Activated T-helper 17 cell treated with anti-CD3 and anti-CD28 coated beads, Interleukin-2, amount 50 U/mL, for 72 hours (primary cell): ENCODE data around the gene EEF1AKMT2. TPM values are rescaled to one million over a fixed set of nuclear protein-coding genes. Genes with fewer than 3 reads are reported as not detected.
"Not testable (repeated sequence)": the region's sequence is repeated elsewhere in the genome, so short reads cannot be mapped to it uniquely, and the experiment has no call there.

Source experiments
- ATAC-seq: fragments of 150-1000 bp; cut with Tn5 transposase; replicated peaks from 2 replicates; pipeline ENCODE4 v1.10.0; 2021; ENCODE audit warnings: mild to moderate bottlenecking, moderate library complexity
- H3K27ac Mint-ChIP-seq: one replicate; pipeline ENCODE4 v1.8.0; 2022; ENCODE audit warnings: mixed read lengths
- H3K27me3 Mint-ChIP-seq: one replicate; pipeline ENCODE4 v1.8.0; 2022; ENCODE audit warnings: mixed read lengths
- H3K36me3 Mint-ChIP-seq: one replicate; pipeline ENCODE4 v1.8.0; 2022; ENCODE audit warnings: low read depth, mild to moderate bottlenecking, mixed read lengths
- H3K4me1 Mint-ChIP-seq: one replicate; pipeline ENCODE4 v1.8.0; 2022; ENCODE audit warnings: mixed read lengths
- H3K4me3 Mint-ChIP-seq: one replicate; pipeline ENCODE4 v1.8.0; 2022; ENCODE audit warnings: mild to moderate bottlenecking, mixed read lengths
- H3K9me3 Mint-ChIP-seq: one replicate; pipeline ENCODE4 v1.8.0; 2022; ENCODE audit warnings: mixed read lengths
- total RNA-seq, 2 donors: library from RNA; stranded (reverse); gene quantifications; one replicate each; pipeline ENCODE4 v1.2.3, GENCODE V29; 2022

Gene EEF1AKMT2
- total RNA-seq, result 1 to 10 TPM; 7.6 to 10.0 TPM

DNA sequence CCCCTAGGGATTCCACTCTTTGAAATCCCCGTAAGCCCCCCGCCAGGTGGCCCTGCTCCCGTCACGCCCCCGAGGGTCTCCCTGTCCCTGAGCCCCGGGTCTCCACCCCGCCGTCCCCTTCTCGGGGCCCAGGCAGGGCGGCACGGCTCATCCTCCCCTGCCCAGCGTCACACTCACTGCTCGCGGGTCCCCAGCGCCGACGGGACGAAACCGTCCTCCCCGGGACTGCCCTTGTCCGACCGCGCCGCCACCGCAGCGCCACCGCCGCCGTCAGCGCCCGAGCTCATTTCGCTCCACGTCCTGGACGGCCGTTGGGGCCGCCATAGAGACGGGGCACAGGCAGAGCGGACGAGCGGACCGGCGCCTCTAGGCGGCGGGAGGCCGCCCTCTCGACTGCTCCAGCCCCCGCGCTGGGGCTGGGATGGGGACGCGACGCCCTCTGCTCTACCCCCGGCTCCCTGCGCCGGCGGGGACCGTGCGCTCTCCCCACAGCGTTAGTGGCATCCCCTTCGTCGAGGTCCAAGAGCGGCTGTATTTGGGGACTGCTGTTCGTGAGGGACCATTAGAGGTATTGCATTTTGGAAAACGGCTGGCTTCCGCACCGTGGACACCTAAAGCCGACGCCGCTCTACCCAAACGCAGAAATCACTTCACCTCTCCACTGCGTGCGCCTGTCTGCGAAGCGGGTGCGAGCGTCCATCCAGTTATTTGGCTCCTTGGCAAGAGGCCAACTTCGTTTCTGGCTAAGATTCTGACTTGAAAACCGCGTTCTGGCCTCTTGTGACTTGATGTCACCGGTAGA is at the start of gene EEF1AKMT2:
Gene EEF1AKMT2, minus strand, starts transcription at position 341 of the 802 bp plus-strand sequence. Its CDS starts 54 bp downstream, at position 287.
- H3K9me3 Mint-ChIP-seq, result no peaks in the 10 kb centered on the region
- H3K4me3 Mint-ChIP-seq, result peak within 1 kb of the TSS; percentile 99
- H3K36me3 Mint-ChIP-seq, result peaks cover 26% of the 10 kb centered on the region
- H3K27me3 Mint-ChIP-seq, result no peaks in the 10 kb centered on the region
- peak within 1 kb of the TSS; percentile 95 for H3K27ac Mint-ChIP-seq
- peaks cover 10% of the 10 kb centered on the region for H3K4me1 Mint-ChIP-seq
- ATAC-seq, result peak; percentile 96

- H3K36me3 Mint-ChIP-seq, result peaks cover 50% of the 10 kb centered on the region
Measured at GRCh38 chr10:124837687-124838086, 46.0 kb upstream of the EEF1AKMT2 start.

DNA sequence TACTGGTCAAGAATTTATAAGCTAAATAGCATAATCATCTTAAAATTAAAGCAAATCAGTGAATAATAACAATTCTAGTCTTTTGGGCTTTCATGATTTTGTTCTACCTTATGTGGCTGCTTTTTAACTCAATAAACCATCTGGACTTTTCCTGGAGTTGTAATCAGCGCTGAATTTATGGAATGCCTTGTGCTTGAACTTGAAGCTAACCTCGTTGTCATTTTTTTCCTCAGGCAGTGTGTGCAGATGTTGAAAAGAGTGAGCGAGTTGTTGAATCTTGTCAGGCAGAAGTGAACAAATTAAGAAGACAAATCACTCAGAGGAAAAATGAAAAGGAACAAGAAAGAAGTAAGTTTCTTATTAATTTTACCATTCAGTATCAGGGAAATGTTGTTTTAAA is 39.4 kb upstream of the EEF1AKMT2 start:
- Mint-ChIP-seq H3K36me3 (peaks cover 98% of the 10 kb centered on the region), H3K4me1 (no peaks in the 10 kb centered on the region), H3K27ac (no peak overlapping the region), H3K27me3 (no peaks in the 10 kb centered on the region), H3K4me3 (no peak overlapping the region), H3K9me3 (no peaks in the 10 kb centered on the region)
- ATAC-seq, result no peak

More at GRCh38 chr10:124837687-124838086, 46.0 kb upstream of the EEF1AKMT2 start:
- Mint-ChIP-seq H3K27ac (no peak overlapping the region), H3K27me3 (no peaks in the 10 kb centered on the region), H3K4me3 (no peak overlapping the region), H3K9me3 (no peaks in the 10 kb centered on the region), H3K4me1 (no peaks in the 10 kb centered on the region)
- ATAC-seq, result no peak

DNA sequence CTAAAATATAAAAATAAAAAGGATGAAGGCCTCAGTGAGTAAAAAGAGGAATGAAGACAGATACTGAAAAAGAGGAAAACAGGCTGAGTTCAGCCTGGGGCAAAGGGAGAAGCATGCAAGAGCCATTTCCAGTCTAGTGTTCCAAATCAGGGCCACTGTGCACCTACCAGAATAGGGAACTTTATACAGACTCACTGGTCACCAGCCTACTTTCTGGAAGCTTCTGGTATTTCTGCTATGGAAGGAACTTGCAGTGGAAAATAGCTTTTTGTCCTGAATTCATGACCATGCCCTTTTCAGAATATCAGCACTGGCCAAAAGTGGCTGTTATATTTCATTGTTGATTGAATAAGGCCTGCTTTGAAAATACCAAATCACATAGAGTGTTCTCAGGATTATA is 38.8 kb upstream of the EEF1AKMT2 start:
- Mint-ChIP-seq H3K4me1 (no peaks in the 10 kb centered on the region), H3K9me3 (no peaks in the 10 kb centered on the region), H3K27ac (no peak overlapping the region), H3K4me3 (no peak overlapping the region), H3K27me3 (no peaks in the 10 kb centered on the region), H3K36me3 (peaks cover 95% of the 10 kb centered on the region)
- ATAC-seq, result no peak

- Mint-ChIP-seq H3K4me3 (no peak overlapping the region), H3K27ac (no peak overlapping the region), H3K27me3 (no peaks in the 10 kb centered on the region), H3K4me1 (no peaks in the 10 kb centered on the region), H3K9me3 (no peaks in the 10 kb centered on the region), H3K36me3 (peaks cover 87% of the 10 kb centered on the region)
- ATAC-seq, result no peak
Measured at GRCh38 chr10:124829447-124830115, 37.9 kb upstream of the EEF1AKMT2 start.

DNA sequence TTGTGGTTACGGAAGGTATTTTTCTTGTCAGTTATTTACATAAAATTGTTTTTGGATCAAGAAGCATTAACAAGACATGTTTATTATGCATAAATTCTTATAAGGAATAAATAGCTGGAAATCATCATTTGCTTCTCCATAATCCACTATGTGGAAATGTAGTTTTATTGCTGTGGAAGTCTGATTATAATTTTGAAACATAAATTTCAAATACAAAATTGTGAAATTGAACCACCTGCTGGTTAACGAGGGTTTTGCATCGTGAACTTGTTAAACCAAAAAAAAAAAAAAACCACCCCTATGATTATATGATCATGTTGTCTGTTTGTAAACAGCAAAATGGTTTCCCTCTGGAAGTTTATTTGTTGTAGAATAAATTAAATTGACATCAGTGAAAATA is 35.8 kb upstream of the EEF1AKMT2 start:
- Mint-ChIP-seq H3K9me3 (no peaks in the 10 kb centered on the region), H3K36me3 (peaks cover 76% of the 10 kb centered on the region)
- no peak for ATAC-seq

GRCh38 chr10:124826262-124826661 is 34.6 kb upstream of the EEF1AKMT2 start:
- no peak for ATAC-seq
- Mint-ChIP-seq H3K27me3 (no peaks in the 10 kb centered on the region), H3K36me3 (peaks cover 75% of the 10 kb centered on the region), H3K4me3 (no peak overlapping the region), H3K4me1 (peaks cover 5% of the 10 kb centered on the region), H3K27ac (no peak overlapping the region), H3K9me3 (no peaks in the 10 kb centered on the region)

More for the DNA sequence above, 35.8 kb upstream of the EEF1AKMT2 start:
- no peak overlapping the region for H3K27ac Mint-ChIP-seq
- no peaks in the 10 kb centered on the region for H3K4me1 Mint-ChIP-seq
- H3K4me3 Mint-ChIP-seq, result no peak overlapping the region
- H3K27me3 Mint-ChIP-seq, result no peaks in the 10 kb centered on the region

GRCh38 chr10:124825702-124826101 is 34.0 kb upstream of the EEF1AKMT2 start:
- no peak for ATAC-seq
- Mint-ChIP-seq H3K4me3 (no peak overlapping the region), H3K27ac (no peak overlapping the region), H3K4me1 (peaks cover 5% of the 10 kb centered on the region), H3K36me3 (peaks cover 72% of the 10 kb centered on the region), H3K27me3 (no peaks in the 10 kb centered on the region), H3K9me3 (no peaks in the 10 kb centered on the region)

DNA sequence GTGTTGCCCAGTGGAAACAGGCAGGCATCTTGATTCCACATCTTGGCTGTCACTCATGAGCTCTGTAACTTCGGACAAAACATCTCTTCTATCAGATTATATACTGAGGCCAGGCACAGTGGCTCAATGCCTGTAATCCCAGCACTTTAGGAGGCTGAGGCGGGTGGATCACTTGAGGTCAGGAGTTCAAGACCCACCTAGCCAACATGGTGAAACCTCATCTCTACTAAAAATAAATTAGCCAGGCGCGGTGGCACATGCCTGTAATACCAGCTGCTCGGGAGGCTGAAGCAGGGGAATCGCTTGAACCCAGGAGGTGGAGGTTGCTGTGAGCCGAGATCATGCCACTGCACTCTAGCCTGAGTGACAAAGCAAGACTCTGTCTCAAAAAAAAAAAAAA is 33.2 kb upstream of the EEF1AKMT2 start:
- H3K4me3 Mint-ChIP-seq, ATAC-seq, H3K27ac Mint-ChIP-seq, H3K4me1 Mint-ChIP-seq, H3K27me3 Mint-ChIP-seq, H3K9me3 Mint-ChIP-seq: not testable (repeated sequence)
- H3K36me3 Mint-ChIP-seq, result peaks cover 67% of the 10 kb centered on the region

GRCh38 chr10:124824507-124824906 is 32.8 kb upstream of the EEF1AKMT2 start:
- peaks cover 66% of the 10 kb centered on the region for H3K36me3 Mint-ChIP-seq
- H3K27ac Mint-ChIP-seq, result peak overlapping the region; percentile 9
- no peak overlapping the region for H3K4me3 Mint-ChIP-seq
- no peak for ATAC-seq
- no peaks in the 10 kb centered on the region for H3K9me3 Mint-ChIP-seq
- peaks cover 5% of the 10 kb centered on the region for H3K4me1 Mint-ChIP-seq
- H3K27me3 Mint-ChIP-seq, result no peaks in the 10 kb centered on the region

GRCh38 chr10:124821520-124821919 is 29.8 kb upstream of the EEF1AKMT2 start:
- Mint-ChIP-seq H3K27me3 (no peaks in the 10 kb centered on the region), H3K4me1 (peaks cover 11% of the 10 kb centered on the region), H3K27ac (no peak overlapping the region), H3K36me3 (peaks cover 68% of the 10 kb centered on the region), H3K4me3 (no peak overlapping the region), H3K9me3 (no peaks in the 10 kb centered on the region)
- no peak for ATAC-seq

DNA sequence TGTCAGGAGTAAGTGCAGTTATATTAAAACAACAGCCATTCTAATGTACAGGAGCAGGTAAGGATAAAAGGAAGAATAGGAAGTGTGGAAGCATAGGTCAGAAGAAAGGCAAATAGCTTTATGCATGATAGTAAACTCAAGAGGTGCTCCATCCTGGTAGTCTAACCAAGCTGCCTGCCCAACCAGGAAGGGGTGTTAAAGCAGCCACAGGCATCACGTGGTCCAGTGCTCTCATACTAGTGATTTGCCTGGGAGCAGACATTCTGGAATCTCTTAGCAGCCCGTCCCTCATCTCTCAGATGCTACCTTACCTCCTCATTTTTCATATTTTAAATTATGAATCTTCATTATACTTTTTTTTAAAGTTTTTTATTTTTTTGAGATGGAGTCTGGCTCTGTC is 28.4 kb upstream of the EEF1AKMT2 start:
- no peak for ATAC-seq
- Mint-ChIP-seq H3K9me3 (no peaks in the 10 kb centered on the region), H3K27me3 (no peaks in the 10 kb centered on the region), H3K4me1 (peaks cover 14% of the 10 kb centered on the region), H3K27ac (no peak overlapping the region), H3K36me3 (peaks cover 74% of the 10 kb centered on the region), H3K4me3 (no peak overlapping the region)

DNA sequence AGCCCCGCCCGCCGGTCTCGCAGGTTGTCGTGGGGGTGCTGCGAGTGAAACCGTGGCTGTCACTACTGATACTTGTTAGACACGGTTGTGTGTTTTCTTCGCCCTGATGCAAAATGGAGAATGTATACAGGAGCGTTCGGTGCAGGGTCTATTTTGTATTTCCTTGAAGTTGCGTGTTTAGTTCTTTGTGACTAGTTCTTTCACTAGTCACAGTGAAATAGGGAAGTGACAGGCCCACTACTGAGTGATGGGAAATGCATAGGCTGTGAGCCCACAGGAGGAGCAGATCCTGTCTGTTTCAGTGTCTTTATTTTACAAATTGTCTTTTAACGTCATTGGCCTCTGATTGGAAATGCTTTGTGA is 10.6 kb upstream of the EEF1AKMT2 start:
- Mint-ChIP-seq H3K27me3 (peaks cover 5% of the 10 kb centered on the region), H3K36me3 (peaks cover under 1% of the 10 kb centered on the region), H3K4me3 (peak overlapping the region; percentile 91), H3K9me3 (no peaks in the 10 kb centered on the region), H3K27ac (peak overlapping the region; percentile 87), H3K4me1 (peaks cover 8% of the 10 kb centered on the region)
- ATAC-seq, result peak; percentile 36

GRCh38 chr10:124799211-124799610 is 7.5 kb upstream of the EEF1AKMT2 start:
- H3K27me3 Mint-ChIP-seq, result peaks cover 5% of the 10 kb centered on the region
- no peaks in the 10 kb centered on the region for H3K9me3 Mint-ChIP-seq
- ATAC-seq, result no peak
- H3K4me3 Mint-ChIP-seq, result no peak overlapping the region
- no peaks in the 10 kb centered on the region for H3K36me3 Mint-ChIP-seq
- peaks cover 8% of the 10 kb centered on the region for H3K4me1 Mint-ChIP-seq
- no peak overlapping the region for H3K27ac Mint-ChIP-seq

DNA sequence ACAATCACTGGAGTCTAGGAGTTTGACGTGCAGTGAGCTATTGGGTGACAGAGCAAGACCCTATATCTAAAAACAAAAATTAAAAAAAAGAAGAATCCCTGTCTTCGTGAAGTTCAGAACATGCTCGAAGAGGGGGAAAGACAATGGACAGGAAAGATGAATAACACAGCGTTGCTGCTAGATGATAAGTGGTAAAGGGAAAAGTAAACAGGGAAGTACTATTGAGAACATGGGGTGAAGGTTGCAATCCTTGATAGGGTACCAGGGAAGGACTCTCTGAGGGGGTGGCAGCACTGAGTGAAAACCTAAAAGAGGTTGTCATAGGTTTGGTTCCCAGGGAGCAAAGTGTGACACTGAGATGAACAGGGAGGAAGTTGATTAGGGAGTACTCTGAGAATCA is 7.1 kb upstream of the EEF1AKMT2 start:
- H3K27ac Mint-ChIP-seq, result no peak overlapping the region
- no peaks in the 10 kb centered on the region for H3K9me3 Mint-ChIP-seq
- H3K4me3 Mint-ChIP-seq, result no peak overlapping the region
- peaks cover 5% of the 10 kb centered on the region for H3K27me3 Mint-ChIP-seq
- H3K36me3 Mint-ChIP-seq, result no peaks in the 10 kb centered on the region
- ATAC-seq, result no peak
- H3K4me1 Mint-ChIP-seq, result peaks cover 8% of the 10 kb centered on the region
